ENCODE results near the gene CLCN7. TPM values are rescaled to one million over a fixed set of nuclear protein-coding genes. Genes with fewer than 3 reads are reported as not detected.

The CLCN7 gene
- total and polyA plus RNA-seq, 8 donors = 31.0 to 91.2 (median 36.2) TPM

- H3K9me3 ChIP-seq = no peaks in the 10 kb centered on the region
- FAIRE-seq (no peak), ATAC-seq (no peak), DNase-seq (peak in 1 of 6 donors; percentile 18)
- intact Hi-C loops (cut with DNase I) = no loop called here
- H3K27me3 ChIP-seq = no peaks in the 10 kb centered on the region
- H3K4me3 ChIP-seq = no peak overlapping the region
- H3K27ac ChIP-seq = no peak overlapping the region
- peaks cover 0 to 17% (median 10%) of the 10 kb centered on the region in 3 donors for H3K4me1 ChIP-seq
- WGBS, 2 donors = 75 to 77% methylated on average over 10 of the region's 10 CpGs
- no peaks in the 10 kb centered on the region for H3K36me3 ChIP-seq
- TF ChIP-seq, protein P1, sequence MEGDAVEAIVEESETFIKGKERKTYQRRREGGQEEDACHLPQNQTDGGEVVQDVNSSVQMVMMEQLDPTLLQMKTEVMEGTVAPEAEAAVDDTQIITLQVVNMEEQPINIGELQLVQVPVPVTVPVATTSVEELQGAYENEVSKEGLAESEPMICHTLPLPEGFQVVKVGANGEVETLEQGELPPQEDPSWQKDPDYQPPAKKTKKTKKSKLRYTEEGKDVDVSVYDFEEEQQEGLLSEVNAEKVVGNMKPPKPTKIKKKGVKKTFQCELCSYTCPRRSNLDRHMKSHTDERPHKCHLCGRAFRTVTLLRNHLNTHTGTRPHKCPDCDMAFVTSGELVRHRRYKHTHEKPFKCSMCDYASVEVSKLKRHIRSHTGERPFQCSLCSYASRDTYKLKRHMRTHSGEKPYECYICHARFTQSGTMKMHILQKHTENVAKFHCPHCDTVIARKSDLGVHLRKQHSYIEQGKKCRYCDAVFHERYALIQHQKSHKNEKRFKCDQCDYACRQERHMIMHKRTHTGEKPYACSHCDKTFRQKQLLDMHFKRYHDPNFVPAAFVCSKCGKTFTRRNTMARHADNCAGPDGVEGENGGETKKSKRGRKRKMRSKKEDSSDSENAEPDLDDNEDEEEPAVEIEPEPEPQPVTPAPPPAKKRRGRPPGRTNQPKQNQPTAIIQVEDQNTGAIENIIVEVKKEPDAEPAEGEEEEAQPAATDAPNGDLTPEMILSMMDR (IDR thresholded peaks at IDR 0.05) = no peak
These were observed 52.8 kb downstream of the CLCN7 start for GRCh38 chr16:1422076-1422475.

- ATAC-seq (peak; percentile 1 to 7 (median 4)), DNase-seq (peak in 1 of 6 donors; percentile 22), FAIRE-seq (no peak)
- intact Hi-C loops (cut with DNase I) = no loop called here
- Histone ChIP-seq H3K36me3 (no peaks in the 10 kb centered on the region), H3K4me3 (peak overlapping the region; percentile 68 to 99 (median 77)), H3K27ac (peak overlapping the region; percentile 58 to 92 (median 85)), H3K4me1 (peaks cover 0 to 17% (median 10%) of the 10 kb centered on the region in 3 donors), H3K27me3 (no peaks in the 10 kb centered on the region), H3K9me3 (no peaks in the 10 kb centered on the region)
- TF ChIP-seq, protein P1 (IDR thresholded peaks at IDR 0.05) = no peak
- WGBS, 2 donors = 0 to 1% methylated on average over 22 of the region's 22 CpGs
These were observed 54.7 kb downstream of the CLCN7 start for GRCh38 chr16:1420111-1420539.

DNA sequence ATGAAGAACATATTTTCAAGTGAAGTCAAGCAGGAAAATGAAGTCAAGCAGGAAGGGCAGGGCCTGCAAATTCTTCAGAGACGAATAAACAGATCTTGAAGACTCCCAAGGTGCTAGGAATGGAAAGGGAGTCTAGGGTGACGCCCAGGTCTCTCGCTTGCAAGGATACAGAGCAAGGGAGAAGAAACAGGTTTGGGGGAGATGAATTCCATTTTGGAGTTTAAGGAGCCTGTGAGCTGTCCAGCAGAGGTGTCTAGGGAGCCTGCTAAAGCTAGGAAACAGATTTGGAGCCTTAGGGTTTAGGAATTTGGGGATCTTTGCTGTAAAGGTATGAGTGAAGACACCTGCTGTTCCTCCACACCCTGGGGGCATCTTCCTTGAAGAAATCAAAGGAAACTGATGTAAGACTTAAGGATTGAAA is 58.3 kb downstream of the CLCN7 start:
- DNase-seq (no peak), FAIRE-seq (no peak), ATAC-seq (no peak)
- intact Hi-C loops (cut with DNase I) = no loop called here
- WGBS, 2 donors = 69 to 76% methylated on average over 3 of the region's 3 CpGs
- TF ChIP-seq, protein P1 (IDR thresholded peaks at IDR 0.05) = no peak
- Histone ChIP-seq H3K4me1 (peaks cover 0 to 17% (median 10%) of the 10 kb centered on the region in 3 donors), H3K27ac (no peak overlapping the region), H3K9me3 (no peaks in the 10 kb centered on the region), H3K27me3 (no peaks in the 10 kb centered on the region), H3K36me3 (no peaks in the 10 kb centered on the region), H3K4me3 (no peak overlapping the region)

DNA sequence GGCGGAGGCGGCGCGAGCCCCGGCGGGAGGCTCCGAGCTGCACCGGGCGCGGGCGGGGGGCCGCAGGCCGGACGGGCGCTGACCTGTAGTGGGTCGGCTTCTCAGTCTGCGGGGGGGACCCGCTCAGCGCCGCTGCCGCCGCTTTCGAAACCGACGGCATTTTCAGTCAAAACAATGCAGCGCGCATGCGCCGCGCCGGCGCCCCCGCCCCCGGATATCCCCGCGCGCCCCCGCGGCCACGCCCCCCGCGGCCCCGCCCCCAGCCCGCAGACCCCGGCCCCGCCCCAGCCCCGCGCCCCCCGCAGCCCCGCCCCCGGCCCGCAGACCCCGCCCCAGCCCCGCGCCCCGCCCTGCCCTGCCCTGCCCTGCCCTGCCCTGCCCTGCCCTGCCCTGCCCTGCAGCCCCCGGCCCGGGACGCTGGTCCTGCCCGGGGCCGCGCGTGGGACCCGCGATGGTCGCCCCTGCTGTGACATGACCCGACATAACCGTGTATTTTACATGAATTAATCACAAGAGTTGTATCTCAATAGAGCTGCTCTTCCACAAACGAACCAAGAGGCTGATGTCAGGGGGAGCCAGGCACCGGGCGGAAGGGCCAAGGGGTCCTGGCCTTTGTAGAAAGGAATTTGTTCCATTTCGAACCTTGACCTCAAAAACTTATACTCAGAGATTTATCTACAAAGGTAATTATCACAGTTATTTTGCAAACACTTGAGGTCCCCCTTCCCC is 60.1 kb downstream of the CLCN7 start, which contains the start of gene UNKL:
TSS of gene UNKL (minus strand) at position 173 of the 729 bp plus-strand sequence. CDS start at position 160, 13 bp downstream.
- Histone ChIP-seq H3K9me3 (no peaks in the 10 kb centered on the region), H3K4me1 (peaks cover 0 to 12% (median 7%) of the 10 kb centered on the region in 3 donors), H3K36me3 (no peaks in the 10 kb centered on the region), H3K27me3 (no peaks in the 10 kb centered on the region), H3K27ac (peak within 1 kb of the TSS; percentile 53 to 72 (median 64)), H3K4me3 (peak within 1 kb of the TSS; percentile 87 to 94 (median 88))
- TF ChIP-seq, protein P1 (IDR thresholded peaks at IDR 0.05) = no peak
- FAIRE-seq (no peak), DNase-seq (peak; percentile 72 to 92 (median 83)), ATAC-seq (peak; percentile 47 to 65 (median 59))
- intact Hi-C loops (cut with DNase I) = no loop called here
- WGBS, 2 donors = 1% methylated on average over 32 to 68 of the region's 72 CpGs
